Astrocyte (in vitro differentiated cells and primary cell): ENCODE results near the gene PTPRM.

Experiments used
- CTCF ChIP-seq: IDR thresholded peaks from 2 replicates; pipeline ENCODE4 v1.5.1; 2011; ENCODE audit warnings: low read depth, mild to moderate bottlenecking, inconsistent platforms, low read length, moderate library complexity; ENCODE audit not compliant: insufficient read depth
- EZH2 ChIP-seq: IDR thresholded peaks from 2 replicates; pipeline ENCODE4 v1.6.1; 2012; ENCODE audit warnings: mild to moderate bottlenecking, low read length, inconsistent platforms; ENCODE audit not compliant: insufficient read depth

GRCh38 chr18:7722955-7723354 lies 155.8 kb downstream of the PTPRM start:
- TF ChIP-seq CTCF = no peak
- TF ChIP-seq EZH2 = no peak
